ENCODE data around the gene CCR5AS.
"Not testable (repeated sequence)": the region's sequence is repeated elsewhere in the genome, so short reads cannot be mapped to it uniquely, and the experiment has no call there.

Gene CCR5AS

DNA sequence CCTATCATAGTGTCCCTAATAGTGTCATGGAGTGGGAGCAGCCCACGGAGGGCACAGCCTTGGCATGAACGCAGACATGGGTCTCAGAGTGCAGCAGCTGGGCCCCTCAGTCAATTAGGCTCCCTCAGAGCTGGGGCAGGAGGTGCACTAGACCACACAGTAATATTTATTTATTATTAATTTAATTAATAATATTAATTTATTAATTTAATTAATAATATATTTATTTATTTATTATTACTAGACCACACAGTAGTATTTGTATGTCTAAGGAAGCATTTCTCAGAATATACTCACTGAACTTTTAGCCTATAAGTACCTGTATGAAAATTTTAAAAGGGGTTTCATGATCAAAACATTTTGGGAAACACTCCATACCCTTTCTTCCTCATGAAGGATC is 5.3 kb downstream of the CCR5AS start:
- DNase-seq: no peak

DNA sequence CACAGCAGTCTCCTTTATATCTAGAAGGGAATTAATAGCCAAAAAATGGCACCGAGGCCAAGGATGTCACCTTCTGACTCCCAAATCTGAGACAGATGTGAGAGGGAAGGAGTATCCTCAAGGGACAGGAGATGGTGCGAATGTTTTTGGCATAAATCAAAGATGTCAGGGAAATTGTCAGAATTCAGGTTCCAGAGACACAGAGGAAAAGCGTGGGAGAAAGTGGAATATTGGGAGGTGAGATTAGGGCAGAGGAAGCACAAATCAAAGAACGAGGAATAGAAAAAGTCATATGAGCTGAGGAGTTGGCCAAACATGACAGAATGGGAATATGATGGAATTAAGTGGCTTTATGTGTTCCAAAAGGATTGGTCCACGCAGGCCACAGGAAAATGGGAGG is 6.0 kb downstream of the CCR5AS start:
- DNase-seq: no peak

DNA sequence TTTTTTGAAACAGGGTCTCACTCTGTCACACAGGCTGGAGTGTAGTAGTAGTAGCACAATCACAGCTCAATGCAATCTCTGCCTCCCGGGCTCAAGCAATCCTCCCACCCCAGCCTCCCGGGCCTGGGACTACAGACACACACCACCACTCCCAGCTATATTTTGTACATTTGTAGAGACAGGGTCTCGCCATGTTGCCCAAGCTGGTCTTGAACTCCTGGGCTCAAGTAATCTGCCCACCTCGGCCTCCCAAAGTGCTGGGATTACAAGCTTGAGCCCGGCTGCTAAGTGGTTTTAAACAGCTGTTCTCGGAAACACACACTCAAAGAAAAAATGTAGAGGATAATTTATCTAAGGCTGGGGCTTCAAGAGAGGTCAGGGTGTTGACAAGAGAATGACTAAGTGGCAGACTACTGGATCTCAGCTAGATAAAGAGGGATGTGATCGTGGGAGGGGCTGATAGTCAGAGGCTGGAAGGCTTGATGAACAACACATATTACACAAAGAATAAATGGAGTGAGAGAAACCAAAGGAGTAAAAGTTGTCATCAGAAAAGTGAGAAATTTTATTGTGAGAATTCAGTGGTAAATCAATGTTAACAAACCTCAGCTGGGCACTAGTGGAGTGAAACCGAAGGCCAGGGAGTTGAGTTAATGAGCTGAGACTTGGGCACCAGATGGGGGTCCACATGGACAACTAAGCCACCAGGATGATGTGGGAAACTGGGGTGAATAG is 6.7 kb downstream of the CCR5AS start:
- no peak for DNase-seq

DNA sequence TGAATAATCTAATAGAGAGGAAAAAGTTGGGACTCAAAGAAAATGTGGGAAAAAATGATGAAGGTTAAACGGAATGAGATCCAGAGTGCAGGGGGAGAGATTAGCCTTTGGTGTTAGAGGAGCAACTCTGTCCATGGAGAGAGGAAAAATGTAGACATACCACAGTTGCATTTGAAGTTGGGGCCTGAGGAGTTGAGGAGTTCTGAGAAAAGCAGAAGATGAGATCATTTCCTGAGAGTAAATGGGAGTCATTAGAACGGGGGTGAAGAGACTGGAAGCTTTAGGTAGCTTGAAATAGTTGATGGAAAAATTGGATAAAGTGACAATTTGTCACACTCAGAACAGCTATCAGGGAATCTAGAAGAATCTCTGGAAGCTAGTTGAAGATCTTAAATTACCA is 7.3 kb downstream of the CCR5AS start:
- DNase-seq: no peak

DNA sequence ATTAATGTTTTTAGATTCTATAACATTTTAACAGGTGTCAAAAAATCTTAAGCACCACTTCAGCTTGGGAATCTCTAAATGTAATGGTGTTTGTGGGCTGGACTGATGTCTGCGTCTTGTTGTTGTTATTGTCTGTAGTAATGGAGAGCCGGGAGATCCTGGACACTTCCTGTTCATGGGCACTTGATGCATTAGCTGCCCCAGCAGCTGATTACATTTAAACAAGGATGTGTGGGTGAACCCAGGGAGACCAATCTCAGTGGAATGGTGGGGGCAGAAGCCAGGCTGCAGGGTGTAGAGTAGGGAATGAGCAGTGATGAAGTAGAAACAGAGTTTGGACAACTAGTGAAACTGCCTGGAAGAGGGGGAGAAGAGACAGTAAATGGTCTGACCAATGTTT is 7.8 kb downstream of the CCR5AS start:
- DNase-seq: no peak

DNA sequence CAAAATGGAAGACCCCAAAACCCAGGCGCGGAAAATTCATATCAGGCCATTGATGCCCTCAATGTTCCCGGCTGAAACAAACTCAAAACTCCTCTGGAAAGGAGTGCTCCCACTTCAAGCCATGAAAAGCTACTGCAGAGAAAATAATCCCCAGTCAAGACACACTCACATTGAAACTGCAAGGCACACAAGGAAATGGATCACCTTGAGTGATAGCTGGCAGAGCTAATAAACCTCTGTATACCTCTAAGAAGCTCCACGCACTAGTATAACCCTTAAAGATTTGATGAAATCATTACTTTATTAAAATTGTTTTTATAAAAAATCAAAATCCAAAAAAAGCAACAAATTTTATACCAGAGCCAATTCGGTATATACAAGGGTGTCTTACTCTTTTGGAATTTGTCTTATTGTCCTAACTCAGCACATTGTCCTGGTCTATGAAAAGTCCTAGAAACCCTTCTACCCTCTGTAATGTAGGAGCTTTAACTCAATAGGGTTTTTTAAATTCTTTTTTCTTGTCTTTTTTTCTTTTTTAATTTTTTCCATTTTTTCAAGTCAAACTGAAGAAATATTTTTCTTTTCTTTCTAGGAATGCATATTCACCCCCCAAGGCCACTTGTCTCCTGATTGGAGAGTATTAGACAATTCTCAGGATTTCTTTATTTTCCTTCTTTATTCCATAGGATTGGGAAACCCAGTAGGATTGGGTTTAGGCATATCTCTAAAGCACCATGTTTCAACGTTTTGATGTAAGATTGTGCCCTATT is 8.5 kb downstream of the CCR5AS start:
- DNase-seq: no peak

DNA sequence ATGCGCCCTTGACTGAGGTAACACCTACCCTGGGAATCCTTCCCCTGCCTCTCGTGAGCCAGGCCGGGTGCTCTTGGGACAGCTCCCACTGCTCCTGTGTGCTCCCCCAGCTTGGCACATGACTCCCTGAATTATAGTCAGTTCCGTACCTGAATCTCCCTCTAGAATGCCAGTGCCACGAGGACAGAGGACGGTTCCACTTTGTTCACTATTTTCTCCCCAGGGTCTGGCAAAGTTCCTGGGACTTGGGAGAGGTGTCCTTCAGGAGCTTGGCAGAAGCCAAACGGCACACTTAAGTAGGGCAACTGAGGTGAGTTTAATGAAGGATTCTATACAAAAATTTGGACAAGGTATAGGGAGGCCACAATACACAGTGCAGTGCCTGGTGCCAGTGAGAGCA is 9.8 kb downstream of the CCR5AS start:
- no peak for DNase-seq

DNA sequence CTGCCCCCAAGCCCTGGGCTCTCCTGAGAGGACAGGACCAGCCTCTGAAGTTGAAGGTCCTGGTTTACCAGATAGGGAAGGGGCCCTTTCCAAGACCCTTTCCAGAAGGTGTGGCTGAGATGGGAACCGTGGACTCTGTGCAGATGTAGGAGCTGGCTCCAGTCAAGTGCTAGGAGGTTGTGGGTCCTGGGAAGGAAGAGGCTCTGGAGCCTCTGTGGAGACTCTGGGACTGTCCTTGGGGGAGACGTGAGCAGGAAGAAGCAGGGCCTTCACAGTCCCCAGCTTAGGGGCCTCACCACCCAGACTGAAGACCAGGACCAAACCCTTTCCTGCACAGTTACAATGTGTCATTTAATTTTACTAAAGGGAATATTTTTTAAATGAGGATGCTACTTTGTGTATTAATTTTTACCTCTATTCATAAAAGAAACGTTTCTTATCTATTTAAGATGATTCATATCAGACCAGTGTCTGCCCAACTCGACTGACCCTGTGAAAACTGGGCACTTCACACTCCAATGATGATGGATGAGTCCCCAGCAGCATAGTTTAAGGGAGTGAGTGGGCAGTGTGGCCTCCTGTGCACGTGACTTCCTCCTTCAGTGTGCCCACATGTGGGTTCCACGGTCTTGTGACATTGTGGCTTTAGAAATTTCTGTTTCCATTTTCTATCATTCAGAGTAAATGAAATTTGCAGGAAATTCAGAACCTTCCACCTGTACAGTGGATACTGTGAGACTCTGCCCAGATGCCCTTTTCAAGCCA is 10.9 kb downstream of the CCR5AS start:
- DNase-seq: no peak

DNA sequence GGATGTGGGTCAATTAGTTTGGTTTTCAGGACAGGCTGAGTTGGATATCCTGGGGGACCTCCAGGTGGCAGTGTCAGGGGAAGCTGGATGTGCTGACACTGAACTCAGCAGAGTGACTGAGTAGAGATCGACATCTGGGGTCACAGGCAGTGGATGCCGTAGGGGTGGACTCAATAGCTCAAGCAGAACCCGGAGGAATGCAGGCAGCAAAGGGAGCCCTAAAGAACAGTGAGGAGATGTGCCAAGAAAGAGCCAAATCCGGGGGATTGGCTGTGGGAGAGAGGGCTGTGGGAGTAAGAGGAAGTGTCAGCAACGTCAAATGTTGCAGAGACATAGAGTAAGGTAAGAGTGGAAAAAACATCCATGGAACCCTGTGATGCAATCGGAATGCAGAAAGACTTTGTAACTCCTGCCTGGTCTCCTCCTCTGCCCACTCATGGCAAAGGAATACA is 11.6 kb downstream of the CCR5AS start:
- no peak for DNase-seq

DNA sequence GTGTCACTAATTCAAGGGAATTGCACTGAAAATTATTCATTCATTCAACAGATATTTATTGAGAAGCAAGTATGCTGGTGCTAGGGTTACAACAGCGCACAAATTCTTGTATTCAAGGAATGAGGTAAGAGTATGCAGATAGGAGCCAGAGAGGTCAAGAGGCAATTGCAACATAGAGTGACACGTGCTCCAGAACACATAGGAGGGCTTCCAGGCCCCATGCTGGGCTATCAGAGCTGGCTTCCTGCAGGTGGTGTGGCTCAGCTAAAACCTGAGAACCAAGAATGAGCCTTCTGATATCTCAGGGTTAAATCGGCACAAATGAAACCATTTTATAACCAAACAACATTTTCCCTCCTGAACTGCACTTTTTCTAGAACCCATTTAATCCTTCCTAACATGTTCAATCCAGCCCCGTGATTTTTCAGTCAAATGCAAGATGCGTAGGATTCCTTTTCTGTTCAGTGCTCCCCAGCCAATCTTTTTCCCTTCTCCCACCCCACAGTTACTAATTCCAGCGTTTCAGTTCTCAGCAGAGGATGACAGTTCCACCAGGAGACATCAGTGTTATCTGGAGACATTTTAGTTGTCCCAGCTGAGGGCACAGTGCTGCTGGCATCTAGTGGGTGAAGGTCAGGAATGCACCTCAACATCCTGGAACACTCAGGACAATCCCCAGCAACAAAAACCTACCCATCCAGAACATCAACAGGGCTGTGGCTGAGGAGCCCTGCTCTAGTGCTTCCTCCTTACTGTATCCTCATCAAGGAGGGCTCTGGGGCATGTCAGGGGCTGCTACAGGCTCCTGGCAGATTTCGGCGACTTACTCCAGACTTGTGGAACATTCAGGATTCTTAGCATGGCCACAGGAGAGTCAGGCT is 13.1 kb downstream of the CCR5AS start:
- DNase-seq: no peak

DNA sequence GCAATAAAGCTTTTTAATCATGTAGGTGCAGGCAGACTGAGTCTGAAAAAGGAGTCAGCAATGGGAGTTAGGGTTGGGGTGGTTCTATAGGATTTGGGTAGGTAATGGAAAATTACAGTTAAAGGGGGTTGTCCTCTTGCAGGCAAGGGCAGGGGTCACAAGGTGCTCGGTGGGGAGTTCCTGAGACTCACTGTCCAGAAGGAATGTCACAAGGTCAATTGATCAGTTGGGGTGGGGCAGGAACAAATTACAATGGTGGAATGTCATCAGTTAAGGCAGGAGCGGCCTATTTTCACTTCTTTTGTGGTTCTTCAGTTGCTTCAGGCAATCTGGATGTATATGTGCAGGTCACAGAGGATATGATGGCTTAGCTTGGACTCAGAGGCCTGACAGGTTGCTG is 13.9 kb downstream of the CCR5AS start:
- DNase-seq: no peak

DNA sequence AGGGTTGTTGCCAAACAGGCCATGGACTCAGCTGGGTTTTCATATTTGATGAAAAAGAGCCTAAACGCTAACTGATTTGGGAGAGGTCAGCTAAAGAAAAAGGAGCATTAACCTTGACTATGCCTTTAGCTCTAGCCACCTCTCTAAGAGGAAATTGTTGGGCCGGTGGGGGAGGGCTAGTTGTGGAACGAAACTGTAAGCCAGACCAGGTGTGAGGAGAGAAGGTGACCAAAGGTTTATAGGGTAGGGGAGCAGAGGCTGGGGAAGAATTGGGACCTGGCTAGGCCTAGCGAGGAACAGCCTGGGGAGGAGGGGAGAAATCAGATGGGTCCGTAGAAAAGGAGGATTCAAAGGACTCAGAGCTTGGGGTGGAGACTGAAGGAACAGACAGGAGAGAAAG is 15.3 kb downstream of the CCR5AS start:
- DNase-seq: not testable (repeated sequence)

DNA sequence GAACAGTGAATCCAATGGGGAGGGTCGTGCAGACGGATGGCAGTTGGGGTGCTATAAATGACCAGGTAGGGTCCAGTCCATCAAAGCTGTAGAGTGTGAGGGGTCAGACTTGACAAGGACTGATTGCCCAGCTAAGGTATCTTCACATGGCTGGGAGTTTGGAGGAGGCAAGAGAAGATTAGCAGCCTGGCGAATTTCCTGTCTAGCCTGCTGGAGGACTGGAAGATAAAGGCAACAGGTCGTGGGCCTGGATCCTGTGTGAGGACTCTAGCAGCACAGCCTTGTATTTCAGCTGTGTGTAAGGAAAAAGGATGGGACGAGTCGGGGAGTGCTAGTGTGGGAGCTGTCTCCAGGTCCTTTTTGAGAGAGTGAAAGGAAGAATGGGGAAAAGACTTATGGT is 17.6 kb downstream of the CCR5AS start:
- no peak for DNase-seq

DNA sequence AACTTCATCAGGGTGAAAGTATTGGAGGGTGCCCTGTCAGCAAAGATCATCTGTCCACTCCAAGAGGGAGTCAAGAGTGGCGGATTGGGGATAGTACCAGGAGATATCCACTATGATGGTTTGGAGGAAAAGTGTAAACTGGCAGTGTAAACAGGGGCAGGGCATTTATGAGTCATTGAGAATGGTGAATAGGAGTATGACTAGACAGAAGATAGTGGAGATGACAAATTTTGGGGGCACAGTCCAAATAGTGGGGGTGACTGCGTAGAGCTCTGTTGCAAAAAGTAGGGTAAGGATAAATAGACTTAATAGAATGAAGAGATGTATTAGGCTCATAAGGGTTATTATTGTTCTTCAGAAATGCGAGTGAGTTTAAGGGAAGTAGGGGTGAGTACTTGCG is 18.0 kb downstream of the CCR5AS start:
- not testable (repeated sequence) for DNase-seq

DNA sequence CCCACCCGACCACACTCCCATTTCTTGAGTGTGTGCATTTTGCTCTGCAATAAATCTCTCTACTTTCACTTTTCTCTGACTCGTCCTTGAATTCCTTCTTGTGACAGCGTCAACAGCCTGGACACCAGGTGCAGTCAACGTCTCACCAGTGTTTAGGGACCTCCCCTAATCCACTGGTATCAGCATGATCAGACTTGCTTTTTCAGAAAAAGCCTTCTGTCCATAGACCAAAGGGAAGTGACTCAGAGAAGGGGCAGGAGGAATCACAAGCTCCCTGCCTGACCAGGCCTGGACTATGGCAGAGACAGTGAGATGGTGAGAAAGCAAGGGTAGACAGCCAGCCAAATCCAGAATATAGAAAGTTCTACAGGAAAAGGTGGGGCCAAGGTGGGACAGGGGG is 20.7 kb downstream of the CCR5AS start:
- DNase-seq: no peak

DNA sequence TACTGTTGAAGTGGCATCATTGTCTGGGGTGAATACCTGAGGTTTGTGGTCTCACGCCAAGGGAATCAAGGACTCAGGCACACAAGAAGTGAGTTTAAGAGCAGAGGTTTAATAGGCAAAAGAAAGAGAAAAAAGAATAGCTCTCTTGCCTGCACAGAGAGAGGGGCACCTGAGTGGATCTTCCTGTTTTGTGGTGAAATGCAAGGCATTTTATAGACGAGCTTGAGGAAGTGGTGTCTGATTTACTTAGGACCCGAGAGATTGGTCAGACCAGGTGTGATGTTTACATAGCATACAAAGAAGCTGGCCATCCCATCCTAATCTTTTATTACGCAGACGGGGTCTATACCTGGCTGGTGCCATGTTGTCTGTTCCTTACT is 22.9 kb downstream of the CCR5AS start:
- DNase-seq: no peak

DNA sequence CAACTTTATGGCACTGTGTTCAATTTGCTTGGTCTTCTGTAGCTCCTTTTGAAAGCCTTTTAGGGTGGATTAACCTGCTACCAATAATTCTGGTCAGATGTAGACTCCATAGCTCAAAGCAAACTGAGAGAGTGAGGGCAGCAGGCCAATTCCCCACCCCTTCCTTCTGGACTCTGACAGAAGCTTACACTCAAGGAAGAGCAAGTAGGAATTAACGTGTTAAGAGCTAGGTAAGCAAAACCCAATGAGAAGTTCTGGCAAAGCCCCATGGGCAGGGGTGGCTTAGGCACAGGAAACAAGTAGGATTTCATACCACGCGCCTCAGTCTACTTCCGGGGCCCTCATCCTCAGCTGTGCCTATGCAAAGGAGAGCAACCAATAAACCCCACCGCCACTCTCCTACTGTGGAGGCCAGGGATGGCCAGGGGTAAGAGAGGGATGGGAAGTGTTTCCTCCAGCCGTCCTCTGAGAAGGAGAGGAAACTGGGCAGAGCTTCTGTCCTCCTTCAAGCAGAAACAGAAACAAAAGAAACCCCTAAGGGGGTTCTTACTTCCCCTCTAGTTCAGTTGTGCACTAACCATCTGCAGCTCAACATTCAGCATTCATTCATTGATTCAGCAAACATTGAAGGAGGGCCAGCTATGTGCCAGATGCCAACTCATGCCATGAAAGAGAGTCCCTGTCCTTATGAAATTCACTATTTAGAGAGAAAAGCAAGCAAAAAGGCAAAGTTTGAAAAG is 23.5 kb downstream of the CCR5AS start:
- DNase-seq: no peak

DNA sequence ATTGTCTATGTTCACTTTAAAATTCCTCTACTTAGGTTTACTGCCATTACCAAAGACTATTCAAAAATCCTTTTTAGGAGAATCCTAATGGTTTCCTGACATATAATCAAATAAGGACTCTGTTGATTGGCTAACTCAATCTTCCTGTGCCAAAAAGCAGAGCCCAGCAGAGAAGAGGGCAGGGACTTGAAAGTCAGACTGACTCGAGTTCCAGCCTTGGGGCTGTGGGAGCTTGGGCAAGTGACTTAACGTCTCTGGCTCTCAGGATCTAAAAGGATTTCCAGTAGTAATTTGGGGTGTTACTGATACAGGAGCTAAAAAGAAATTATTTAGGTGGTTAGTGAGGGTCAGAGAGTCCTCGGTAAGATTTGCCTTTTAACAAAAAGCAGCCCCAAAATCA is 25.2 kb downstream of the CCR5AS start:
- DNase-seq: no peak

DNA sequence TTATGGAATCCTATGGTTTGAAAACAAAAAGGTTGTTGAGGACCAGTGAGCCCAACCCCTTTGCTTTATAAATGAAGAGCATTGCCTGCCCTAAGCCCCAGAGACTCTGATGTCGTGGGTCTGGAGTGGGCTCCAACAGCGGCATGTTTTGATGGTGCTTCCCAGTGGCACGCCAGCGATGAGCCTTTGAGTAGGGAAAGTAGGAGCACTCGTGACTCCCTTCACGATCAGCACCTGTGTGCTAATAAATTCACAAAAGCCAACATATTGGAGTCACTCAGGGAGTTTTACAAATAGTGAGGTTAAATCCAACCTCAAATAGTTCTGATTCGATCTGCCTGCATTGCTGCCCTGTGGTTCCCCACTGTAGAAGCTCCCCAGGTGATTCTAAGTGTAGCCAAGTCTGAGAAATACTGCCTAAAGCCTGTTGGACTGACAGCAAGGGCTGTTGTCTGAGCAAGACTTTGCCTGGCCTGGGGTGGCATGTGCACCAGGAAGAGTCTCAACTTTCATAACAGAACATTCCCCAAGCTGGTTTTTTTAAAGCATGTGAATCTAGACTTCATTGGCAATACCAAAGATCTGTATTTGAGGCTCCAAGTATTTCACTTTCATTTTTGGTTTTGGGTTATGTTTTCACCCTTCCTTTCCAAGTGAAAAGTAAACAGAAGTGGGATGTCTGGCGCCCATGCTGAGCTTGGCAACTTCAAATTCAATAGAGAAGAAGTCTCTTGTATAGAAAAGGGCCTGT is 26.2 kb downstream of the CCR5AS start:
- no peak for DNase-seq

DNA sequence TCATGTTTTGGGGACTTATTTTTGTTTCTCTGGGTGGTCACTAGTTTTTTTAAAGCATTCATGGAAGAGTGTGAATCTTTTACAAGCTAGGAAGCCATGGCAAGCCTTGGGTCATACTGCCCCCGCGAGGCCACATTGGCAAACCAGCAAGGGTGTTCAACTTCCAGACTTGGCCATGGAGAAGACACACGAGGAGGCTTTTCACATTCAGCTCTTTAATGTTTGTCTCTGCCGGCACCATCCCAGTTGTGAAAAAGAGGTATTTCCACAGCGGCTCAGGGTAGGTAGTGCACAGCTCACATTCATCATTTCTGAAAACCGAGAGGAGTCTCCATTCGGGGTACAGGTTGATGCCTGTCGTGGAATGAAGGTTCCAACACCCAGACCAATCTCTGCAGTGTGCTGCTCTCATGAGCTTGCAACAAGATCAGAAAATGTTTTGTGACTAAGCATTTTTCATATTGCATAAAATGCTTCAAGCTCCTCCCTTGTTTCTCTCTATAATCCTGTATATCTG is 28.4 kb downstream of the CCR5AS start:
- no peak for DNase-seq

DNA sequence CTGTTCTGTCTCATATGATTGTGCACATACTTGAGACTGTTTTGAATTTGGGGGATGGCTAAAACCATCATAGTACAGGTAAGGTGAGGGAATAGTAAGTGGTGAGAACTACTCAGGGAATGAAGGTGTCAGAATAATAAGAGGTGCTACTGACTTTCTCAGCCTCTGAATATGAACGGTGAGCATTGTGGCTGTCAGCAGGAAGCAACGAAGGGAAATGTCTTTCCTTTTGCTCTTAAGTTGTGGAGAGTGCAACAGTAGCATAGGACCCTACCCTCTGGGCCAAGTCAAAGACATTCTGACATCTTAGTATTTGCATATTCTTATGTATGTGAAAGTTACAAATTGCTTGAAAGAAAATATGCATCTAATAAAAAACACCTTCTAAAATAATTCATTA is 31.1 kb downstream of the CCR5AS start:
- DNase-seq: no peak

Data from NCI-H1694 treated with DMSO at 0.1 percent for 48 hours (cell line).